ENCODE measurements around the gene CIAO2A.

Gene CIAO2A

DNA sequence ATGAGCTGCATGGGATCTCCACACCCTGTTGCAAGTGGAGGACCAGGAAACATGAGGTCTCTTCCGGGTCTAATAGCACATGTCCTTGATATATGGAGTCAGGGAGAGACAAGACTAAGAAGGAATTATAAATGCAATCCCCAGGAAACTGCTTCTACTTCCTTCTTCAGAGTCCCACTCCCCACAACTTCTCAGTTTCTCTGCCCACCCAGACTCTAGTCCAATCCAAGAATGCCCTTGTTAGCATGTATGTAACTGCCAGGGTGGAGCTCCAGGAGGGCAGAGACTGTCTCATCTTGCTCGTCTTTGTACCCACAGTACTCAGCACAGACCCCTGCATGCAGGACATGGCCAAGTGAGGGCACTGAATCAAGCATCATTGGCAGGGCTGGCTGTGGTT is 55.7 kb downstream of the CIAO2A start:
- DNase-seq = no peak

DNA sequence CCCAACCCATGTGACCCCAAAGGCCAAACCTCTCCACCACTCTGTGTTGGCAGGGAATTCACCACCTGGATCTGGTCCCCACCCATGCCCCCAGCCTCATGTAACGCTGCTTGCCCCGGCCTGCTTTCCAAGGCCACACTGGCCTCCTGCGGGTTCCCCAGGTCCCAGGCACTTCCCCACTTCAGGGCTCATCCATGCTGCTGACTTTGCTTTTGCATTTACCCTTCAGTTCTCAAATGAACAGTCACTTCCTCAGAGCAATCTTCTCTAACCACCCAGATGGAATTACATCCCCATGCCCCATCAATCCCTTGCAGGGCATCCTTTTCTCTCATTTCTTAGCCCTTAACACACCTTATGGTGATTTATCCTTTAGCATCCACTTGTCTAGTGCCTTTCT is 56.5 kb downstream of the CIAO2A start:
- no peak for DNase-seq

GRCh38 chr15:64035525-64035924 is 58.1 kb downstream of the CIAO2A start:
- no peak for DNase-seq

DNA sequence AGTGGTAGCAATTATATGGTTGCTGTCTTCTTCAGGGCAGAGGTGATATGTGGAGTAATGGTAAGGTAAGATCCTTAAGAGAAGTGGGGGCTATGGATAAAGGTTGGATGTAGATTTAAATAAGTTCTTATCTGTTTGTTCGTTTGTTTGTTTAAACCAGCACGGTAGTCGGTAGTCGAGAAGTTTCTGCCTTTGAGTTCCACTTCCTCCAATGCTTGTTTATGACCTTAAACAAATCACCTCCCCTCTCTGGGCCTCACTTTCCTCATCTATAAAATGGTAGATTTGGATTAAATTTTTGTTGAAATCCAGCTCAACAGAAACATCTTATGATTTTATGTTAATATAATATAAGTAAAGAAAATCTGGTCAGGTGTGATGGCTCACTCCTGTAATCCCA is 59.1 kb downstream of the CIAO2A start:
- no peak for DNase-seq

GRCh38 chr15:64032329-64032728 is 61.3 kb downstream of the CIAO2A start:
- no peak for DNase-seq

DNA sequence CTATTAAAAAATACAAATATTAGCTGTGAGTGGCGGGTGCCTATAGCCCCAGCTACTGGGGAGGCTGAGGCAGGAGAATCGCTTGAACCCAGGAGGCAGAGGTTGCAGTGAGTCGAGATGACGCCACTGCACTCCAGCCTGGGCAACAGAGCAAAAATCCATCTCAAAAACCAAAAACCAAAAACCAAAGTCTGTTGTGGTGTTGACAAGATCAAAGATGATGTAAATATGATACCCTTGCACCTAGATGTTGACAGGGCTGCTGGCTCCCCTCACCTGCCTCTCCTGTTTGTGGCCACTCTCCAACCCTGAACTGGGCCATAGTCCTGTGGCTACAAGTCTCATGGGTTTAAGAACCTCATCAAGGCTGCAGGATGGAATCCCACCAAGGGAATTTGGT is 63.5 kb downstream of the CIAO2A start:
- no peak for DNase-seq

DNA sequence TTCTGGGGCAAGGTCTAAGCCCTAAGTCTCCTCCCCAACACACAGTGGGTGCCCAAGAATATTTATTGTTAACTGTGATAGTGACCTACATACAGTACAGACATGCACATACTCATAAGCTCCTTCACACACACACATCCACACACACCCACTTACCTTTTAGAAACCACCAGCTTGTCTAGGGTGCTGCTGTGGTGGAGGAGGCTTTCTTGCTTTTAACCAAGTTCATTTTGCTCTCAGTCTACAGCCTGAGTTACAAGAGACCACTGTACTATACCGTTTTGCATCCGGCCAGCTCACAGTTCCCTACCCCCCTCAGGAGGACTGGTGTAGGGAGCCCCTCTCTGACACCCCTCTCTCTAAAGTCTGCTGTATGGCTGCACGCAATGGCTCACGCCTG is 64.0 kb downstream of the CIAO2A start:
- DNase-seq = no peak

GRCh38 chr15:64029110-64029509 is 64.5 kb downstream of the CIAO2A start:
- peak; percentile 76 for DNase-seq

GRCh38 chr15:64026591-64026990 is 67.0 kb downstream of the CIAO2A start:
- no peak for DNase-seq

GRCh38 chr15:64024172-64025050 is 69.2 kb downstream of the CIAO2A start:
- no peak for DNase-seq

GRCh38 chr15:64023220-64023619 is 70.4 kb downstream of the CIAO2A start:
- no peak for DNase-seq

DNA sequence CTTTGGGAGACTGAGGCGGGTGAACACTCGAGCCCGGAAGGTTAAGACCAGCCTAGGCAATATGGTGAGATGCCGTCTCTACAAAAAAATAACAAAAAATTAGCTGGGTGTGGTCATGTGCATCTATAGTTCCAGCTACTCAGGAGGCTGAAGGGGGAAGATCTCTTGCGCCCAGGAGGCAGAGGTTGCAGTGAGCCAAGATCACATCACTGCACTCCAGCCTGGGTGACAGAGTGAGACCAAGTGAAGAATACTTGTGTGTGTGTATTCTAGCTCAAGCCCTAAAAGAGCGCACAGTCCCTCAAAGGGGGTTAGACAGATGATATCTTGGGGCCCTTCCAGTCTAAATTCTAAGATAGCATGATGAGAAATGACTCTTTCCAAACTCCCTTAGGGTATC is 71.1 kb downstream of the CIAO2A start:
- no peak for DNase-seq
